GM21576 (cell line): ENCODE measurements around the gene LRRC8B.
A peak's percentile ranks its signal among the peaks of the same experiment; 100 is the strongest.
"Not testable (repeated sequence)": the region's sequence is repeated elsewhere in the genome, so short reads cannot be mapped to it uniquely, and the experiment has no call there.

ENCODE experiments used
- ATAC-seq: cut with Tn5 transposase; IDR thresholded peaks from one replicate; pipeline ENCODE4 v1.9.1; 2021; ENCODE audit warnings: mild to moderate bottlenecking, moderate library complexity; ENCODE audit not compliant: unreplicated experiment

LRRC8B gene

DNA sequence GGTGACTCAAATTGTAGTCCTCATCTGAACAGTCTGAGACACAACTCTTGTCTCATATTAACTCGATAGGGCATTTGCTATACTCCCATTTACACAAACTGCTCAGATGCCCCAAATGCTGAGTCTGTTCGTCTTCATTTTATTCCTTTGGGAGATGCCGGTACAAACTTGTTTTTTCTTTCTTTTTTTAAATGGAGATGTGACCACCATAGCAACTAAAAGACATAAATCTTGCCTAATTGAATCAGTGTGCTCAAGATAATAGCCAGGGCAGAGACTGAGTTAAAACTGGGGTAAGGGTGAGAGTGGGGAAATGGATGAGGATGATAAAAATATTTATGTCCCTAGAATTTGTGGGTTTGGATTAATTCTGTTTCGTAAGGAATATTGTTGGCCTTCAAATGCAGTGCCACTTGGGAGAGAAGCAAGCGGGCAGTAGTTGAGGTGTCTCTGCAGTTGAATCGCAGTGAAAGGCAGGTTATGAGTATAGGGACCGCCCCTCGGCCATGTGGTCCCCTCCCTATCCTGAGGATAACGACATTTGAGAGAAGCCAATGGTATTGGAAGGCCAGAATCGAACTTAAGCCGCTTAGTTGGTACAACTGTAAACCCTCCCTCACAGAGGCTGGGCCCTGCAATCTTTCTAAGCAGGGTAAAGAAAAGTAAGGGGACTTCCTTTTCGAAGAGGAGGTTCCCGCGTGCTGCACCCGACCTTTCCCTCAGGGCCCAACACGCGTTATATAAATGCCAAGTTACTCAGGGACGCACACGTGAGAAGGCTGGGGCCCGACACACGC lies 859 bp upstream of the LRRC8B start:
- peak; percentile 13 for ATAC-seq

DNA sequence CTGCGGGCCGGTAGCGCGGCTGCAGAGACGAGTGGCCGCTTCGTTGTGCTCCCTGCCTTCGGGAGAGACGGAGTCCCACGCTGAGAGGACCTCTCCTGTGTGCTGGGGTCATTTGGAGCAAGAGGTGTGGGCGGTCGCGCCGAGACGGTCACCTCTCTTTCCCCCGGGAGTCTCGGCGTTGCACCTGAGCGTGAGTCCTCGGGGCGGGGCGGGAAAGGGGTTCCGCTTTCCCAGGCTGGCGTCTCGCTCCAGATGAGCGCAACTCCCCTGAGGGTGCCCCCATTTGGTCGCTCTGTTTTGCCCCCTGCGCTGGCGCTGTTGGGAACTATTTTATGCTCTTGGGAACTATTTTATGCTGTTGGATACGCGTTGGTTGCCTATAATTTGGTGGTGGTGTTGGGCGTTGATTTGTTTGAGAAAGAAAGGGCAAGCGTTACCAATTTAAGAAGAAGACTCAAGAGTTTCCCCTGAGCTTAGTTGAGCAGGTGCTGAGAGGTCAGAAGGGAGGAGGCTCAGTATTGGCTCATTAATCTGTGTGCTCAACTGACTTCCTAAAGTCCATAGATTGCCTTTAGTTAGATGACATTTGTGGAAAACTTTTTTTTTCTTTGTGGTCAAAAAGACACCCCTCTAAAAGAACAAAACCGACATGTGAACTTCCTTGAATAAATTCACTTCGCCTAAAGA lies 683 bp downstream of the LRRC8B start:
- ATAC-seq: peak; percentile 17

DNA sequence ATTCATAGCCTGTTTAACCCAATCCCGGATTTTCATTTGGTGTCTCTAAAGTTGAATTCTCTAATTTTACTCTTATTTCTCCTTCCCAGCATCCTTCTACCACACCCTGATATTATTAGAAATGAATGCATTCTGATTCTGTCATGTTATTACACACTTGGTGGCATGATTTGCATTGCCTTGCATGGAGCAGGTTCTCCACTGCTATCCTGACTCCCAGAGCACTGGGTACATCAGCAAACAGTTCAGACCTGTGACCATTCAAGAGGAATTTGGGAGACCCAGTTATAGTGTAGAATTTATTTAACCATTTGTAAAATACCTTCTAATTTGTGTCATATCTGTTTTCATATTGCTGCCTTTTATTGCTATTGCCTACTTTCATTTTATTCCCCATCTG lies 2.6 kb downstream of the LRRC8B start:
- ATAC-seq: no peak

DNA sequence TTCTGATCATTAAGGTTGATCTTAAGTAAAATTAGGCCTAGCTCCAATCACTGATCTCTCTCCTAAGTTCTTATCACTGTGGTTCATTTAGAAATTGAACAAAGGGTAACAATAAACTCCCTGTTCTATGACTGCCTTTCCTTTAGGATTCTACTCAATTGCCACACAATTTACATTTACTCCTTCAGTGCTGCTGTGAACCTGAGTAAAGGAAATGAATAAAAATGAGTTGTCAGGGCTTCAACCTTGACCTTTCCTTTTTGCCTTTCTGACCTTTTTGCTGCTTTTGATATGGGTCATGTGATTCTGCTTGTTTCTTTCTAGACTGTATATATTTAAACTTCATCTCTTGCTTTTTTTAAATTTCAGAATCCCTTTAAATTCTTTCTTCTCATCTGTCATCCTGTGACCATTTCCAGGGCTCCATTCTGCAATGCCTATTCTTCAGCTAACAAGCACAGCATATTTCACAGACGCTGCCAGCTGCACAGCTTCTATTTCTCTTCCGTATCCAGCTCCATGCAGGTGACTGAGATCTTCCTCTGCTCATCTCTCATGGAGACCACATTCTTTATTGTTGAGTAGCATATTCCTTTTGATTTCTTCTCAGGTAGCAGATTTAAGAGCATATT lies 3.2 kb downstream of the LRRC8B start:
- ATAC-seq: no peak

DNA sequence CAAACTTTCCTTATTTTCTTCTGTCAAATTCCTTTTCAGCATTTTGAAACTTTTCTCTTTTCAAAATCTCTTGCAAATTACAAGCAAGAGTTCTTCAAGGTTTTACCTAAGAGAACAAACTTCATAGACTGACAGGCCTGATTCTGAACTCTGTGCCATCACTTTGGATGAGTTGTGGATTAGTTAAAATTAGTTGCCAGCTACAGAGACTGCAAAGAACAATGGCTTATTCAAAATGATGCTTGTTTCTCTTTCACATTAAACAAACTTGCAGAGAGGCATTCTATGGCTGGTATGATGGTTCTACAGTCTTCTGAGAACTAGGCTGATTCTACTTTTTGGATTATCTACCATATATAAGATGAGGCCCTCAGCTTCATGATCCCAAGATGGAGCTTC lies 3.8 kb downstream of the LRRC8B start:
- no peak for ATAC-seq

DNA sequence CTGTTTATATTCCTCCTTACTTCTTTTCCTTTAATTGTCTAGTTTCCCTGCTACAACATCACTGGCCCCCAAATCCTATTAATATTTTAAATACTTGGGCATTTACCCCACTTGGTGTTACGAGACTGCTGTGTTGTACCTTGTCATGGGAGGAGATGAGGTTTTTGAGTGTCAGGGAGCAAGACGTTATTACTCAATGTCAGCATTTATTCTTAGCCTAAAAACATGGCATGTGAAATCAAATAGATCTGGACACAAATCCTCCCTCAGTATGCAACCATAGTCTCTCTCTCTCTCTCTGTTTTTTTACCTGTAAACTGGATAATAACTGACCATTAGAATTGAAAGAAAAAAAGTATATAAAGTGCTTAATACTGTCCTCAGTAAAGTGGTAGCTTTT lies 4.6 kb downstream of the LRRC8B start:
- no peak for ATAC-seq

DNA sequence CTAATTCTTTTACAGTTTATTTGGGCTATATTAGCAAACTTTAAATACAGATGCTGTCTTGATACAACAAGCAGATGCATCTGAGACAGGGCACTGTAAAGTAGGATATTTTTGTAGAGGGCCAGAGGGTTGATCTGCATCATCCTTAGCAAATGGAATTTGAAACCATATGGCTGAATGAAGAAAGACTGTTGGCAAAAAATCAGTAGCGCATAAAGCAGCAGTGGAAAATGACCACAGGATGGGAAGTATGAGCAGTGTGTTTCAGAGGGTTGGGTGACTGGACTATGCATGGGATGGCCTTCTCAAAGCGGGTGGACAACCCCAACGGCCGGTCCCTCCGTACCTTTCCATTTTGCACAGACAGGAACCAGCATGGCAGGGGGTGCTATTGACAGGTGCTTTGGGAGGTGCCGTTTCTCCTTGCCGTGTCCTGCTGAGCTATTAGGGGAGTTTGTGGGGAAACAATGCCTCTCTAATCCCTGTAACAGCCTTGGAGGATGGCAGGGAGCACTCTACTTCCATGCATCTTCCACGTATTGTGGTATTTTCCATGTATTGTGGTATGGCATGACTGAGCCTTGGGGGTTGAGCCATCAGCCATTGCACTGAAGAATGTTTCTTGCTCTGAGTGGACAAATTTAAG lies 5.9 kb downstream of the LRRC8B start:
- ATAC-seq: no peak

DNA sequence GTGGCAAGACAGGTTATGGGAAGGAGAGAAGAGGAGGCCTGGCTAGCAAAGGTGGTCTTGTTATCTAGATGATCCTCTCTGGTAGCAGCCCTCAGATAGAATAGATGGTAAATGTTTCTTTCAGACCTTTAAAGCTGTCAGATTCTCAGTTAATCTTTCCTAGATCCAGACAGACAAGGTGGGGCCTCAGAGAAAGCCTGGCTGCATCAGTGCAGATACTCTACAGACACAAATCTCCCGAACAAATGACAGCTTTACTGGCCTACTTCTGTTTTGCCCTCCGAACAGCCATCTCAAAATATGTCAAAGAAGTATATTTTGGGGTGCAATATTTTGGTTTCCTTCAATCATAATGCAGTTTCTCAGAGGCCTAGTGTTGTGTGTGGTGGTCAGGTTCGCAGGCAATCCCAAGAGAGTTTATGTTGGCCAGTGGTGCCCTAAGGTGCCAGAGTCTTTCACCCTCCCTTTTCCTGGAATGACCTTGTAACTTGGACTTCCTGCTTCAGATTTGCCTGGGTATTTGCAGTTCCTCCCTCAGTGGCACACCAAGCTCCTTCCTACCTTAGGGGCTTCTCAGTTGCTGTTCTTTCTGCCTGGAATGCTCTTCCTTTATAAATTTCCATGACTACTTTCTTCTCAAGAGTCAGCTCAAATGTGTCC lies 7.0 kb downstream of the LRRC8B start:
- ATAC-seq: no peak

DNA sequence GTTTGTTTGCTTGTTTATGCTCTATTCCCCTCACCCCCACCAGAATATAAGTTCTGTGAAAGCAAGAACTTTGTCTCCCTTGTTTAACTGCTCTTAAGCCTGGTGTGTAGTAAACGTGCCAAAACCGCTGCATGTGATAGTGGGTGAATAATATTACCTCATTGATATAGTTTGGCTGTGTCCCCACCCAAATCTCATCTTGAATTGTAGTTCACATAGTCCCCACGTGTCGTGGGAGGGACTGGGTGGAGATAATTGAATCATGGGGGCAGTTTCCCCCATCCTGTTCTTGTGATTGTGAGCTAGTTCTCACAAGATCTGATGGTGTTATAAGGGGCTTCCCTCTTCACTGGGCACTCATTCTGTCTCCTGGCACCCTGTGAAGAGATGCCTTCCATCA lies 7.6 kb downstream of the LRRC8B start:
- ATAC-seq: no peak

DNA sequence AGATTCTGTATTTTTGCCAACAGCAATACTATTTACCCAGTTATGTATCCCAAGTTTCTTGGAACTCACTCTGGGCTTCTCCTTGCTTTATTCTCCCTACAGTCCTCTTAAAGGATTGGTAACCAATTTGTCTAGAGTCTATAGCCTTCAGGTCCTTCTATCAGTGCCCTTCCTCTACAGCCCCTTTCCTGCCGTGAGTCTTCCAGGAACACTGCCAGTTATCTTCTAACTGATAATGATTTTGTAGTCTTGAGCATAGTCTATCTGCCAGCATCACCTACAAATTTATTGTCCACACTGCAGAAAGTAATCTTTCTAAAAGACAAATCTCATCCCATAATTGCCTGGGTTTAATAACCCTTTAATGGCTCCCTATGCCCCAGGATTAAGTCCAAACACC lies 8.2 kb downstream of the LRRC8B start:
- ATAC-seq: no peak

DNA sequence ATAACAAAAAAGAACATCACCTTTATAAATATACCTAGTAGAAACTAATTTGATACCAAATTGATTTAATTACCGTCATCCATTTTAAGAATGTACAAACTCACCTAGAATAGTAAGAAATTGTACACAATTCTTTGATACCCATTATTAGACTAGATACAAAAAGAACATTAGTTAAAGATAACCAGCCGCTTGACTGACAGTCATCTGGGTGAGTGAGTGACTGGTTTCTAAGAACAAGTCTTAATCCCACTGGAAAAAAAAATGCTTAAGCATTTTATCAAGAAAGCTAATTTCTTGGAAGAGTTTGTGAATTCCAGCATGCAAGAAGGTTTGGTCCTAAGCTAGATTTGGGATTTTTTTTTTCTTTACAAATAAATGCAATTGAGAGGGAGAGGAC lies 10.9 kb downstream of the LRRC8B start:
- ATAC-seq: no peak

DNA sequence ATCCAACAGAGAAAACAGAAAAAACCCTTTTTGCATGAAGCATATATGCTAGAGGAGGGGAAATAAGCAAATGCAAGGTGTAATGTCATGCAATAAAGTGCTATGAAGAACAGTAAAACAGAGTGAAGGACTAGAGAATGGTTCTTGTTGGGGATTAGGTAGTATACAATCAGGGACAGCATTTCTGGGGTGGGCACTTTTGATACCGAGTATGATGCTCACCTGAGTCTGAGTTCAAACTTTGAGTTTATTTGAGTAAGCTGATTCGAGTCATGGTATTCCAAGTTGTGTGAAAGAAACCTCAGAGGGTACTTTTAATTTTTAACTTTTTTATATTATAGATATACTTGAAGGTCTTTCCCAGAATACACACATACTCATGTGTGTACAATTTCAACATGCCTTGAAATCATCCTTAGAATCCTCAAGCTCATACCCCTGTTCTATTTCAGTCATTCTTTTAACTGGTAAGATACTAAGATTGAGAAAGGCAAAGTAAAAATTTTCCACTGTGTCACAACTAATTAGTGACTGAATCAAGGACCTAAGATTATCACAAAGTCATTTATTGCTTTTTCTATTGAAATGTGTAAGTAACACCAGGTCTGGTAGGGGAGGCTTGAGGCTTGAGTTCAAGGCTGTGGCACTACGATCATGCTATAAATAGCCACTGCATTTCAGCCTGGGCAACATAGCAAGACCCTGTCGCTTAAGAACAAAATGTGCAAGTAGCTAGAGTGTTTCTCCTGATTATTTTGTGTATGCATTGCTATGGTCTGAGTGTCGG lies 12.1 kb downstream of the LRRC8B start:
- ATAC-seq: no peak

DNA sequence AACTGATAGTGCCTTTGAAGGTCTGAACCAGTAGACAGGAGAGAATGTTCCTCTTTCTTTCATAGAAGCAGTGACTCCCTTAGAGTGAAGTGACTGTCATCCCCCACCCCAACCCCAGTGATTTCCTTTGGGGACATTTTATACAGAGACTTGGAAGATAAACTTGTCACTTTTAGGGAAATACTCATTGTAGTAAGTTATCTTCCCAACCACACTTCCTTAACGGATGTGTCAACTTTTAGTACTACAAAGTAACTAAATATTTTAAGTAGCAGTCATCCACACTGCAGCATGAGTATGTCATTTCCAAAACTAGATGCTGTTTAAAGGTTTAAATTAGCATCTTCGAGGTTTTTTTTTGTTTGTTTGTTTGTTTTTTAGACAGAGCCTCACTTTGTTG lies 13.7 kb downstream of the LRRC8B start:
- ATAC-seq: no peak

DNA sequence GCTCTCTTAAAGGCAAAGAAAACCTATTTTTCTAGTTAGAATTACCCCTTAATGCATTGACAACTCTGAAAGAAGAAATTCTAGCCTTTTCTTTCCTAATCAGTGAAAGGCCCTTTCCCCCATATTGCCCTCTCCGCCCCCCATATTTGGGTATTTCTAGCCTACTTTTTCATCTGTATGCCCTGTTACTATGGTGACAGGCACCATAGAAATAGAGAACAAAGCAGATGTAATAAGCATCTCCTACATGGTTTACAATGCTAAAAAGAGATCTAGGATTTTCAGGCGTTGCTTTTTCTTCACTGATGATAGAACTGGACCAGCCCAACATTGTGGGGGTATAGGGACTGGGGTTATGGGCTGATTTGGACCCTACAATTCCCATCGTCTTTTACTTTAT lies 14.5 kb downstream of the LRRC8B start:
- ATAC-seq: no peak

DNA sequence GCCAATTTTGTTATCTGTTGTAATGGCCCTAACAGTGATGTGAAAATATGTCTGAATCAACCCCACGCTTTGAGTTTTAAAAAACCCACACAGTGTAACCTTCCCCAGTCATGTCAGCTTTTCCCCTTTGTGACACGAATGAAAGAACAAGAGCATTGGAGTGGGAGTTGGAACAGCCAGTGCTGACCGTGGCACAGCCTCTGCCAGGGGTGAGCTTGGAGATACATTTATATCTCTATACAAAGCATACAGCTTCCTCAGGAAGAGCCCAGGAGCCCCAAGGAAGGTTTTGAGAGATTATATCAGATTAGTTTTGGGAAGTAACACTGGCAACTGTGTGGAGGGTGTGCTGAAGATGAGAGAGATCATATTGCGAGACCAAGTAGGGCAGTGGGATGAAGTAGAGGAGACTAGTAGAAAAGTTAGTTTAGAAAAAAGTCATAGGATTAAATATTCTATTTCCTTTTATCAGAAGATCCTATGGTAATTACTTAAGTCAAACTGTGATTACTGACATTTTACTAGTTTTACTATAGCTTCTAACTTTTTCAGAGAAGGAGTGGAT lies 15.9 kb downstream of the LRRC8B start:
- no peak for ATAC-seq

DNA sequence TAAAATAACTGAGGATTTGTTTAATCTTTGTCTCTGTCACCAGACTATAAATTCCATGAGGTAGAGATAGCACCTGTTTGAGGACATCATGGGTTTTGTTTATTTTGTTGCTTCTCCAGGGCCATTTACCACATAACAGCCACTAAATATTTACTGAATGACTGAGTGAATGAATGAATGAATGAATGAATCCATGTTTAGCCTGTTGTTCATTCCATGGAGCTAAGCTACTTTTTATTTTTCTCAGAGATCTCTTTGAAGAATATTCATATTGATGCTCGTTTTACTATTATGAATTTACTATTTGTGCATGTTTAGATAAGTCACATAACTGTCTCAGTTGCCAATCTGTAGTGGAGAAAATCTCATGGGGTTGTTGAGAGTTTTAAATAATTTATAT lies 17.7 kb downstream of the LRRC8B start:
- no peak for ATAC-seq

DNA sequence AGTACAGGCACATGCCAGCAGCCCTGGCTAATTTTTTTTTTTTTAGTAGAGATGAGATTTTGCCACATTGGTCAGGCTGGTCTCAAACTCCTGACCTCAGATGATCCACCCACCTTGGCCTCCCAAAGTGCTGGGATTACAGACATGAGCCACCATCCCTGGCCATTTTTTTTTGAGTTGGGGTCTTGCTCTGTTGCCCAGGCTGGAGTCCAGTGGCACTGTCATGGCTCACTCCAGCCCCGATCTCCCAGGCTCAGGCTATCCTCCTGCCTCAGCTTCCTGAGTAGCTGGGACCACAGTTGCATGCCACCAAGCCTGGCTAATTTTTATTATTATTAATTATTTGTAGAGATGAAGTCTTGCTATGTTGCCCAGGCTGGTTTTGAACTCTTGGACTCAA lies 19.0 kb downstream of the LRRC8B start:
- not testable (repeated sequence) for ATAC-seq

DNA sequence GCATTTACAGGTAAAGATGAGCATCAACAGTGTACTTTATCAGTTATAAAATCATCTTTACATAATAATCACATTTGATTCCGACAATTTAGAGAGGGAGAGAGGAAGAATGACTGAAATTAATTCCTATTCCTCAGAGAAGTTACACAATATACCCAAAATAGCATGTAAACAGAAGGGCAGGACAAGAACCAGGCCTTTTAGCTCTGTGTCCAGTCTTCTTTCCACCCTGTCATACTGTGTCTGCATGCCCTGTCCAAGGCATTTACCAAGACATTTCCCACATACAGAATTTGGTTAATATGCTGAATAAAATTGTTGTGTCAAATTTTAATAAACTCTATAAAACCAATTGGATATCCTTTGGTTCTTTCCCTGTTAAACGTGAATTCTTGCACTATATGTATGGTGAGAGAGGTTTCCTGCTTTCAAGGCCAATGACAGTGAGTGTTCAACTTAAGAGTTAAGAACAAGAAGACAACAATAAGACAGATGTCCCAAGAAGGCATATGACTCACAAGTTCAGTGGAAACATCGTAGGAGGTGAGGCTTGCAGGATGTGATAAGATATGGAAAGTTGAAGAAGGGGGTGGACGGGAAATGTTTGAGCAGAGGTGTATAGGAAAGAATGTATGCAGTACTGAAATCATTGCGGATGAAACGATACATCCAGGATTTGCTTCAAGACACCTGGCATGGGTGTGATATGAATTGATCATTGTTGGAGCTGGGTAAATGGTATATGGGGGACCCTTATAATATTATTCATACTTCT lies 20.8 kb downstream of the LRRC8B start:
- ATAC-seq: no peak
